Measurements from ENCODE around the gene THAP11.

DNA sequence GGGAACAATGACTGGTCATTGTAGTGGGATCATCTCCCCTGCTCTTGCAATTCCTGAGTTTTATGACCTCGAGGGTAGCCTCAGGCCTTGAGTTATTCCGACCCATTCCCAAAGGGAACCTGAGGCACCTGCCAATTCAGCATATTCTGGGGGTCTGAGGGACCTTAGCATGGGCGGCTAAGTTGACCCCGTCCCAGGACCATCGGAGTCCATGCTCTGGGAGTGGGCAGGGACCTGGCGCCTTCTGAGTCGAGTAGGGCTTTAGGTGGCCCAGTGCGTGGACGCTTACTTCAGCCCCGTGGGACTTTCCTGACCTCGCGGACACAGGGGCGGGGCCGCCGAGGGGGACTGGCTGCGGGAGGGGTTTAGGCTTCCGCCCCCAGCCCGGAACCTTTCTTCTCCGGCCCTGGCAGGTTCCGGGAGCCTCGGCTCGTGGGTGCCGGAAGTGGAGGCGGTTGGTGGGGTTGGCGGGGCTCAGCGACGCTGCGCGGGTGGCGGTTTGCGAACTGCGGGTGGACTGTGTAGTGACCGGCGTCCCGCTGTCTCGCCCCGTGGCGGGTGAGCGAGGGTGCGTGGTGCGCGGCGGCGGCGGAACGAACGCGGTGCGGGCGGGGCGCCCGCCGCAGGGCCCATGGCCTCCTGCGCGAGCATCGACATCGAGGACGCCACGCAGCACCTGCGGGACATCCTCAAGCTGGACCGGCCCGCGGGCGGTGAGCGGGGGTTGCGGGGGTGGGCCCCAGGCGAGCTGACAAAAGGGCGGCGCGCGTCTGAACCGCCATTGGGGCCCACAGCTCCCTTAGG, 30.7 kb downstream of the THAP11 start, which contains the start of gene EDC4:
- TF ChIP-seq CTCF (conservative IDR thresholded peaks at IDR 0.05; ENCODE audit: low read depth, low read length) (no peak; the same call in 1 of the 2 replicates), SMC3 (IDR thresholded peaks at IDR 0.05; ENCODE audit: low read depth, low read length) (no peak), POLR2A (IDR thresholded peaks at IDR 0.05; ENCODE audit: low read depth, low read length) (peak; percentile 73), FOS (IDR thresholded peaks at IDR 0.05; ENCODE audit: low read depth, low read length) (no peak), RCOR1 (IDR thresholded peaks at IDR 0.05; ENCODE audit: insufficient replicate concordance, low read length) (no peak), RFX5 (IDR thresholded peaks at IDR 0.05; ENCODE audit: low read depth, low read length) (no peak; the same call in 1 of the 2 replicates), RAD21 (IDR thresholded peaks at IDR 0.05; ENCODE audit: low read length) (no peak; the same call in 1 of the 2 replicates), CEBPB (IDR thresholded peaks at IDR 0.05; ENCODE audit: low read depth, low read length) (no peak), CHD1 (IDR thresholded peaks at IDR 0.05; ENCODE audit: low read depth, low read length) (0 out of 2 replicates have a peak, but pooled peaks have one; percentile 62), USF2 (IDR thresholded peaks at IDR 0.05; ENCODE audit: low read depth, low read length) (0 out of 2 replicates have a peak, but pooled peaks have one; percentile 3), NFE2L2 (IDR thresholded peaks at IDR 0.05; ENCODE audit: low read depth, low read length) (no peak), MXI1 (IDR thresholded peaks at IDR 0.05; ENCODE audit: borderline replicate concordance, low read depth, low read length) (0 out of 2 replicates have a peak, but pooled peaks have one; percentile 69)
- TF ChIP-seq, protein P1, sequence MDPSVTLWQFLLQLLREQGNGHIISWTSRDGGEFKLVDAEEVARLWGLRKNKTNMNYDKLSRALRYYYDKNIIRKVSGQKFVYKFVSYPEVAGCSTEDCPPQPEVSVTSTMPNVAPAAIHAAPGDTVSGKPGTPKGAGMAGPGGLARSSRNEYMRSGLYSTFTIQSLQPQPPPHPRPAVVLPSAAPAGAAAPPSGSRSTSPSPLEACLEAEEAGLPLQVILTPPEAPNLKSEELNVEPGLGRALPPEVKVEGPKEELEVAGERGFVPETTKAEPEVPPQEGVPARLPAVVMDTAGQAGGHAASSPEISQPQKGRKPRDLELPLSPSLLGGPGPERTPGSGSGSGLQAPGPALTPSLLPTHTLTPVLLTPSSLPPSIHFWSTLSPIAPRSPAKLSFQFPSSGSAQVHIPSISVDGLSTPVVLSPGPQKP (IDR thresholded peaks at IDR 0.05; ENCODE audit: borderline replicate concordance, low read depth, low read length), result no peak
